ENCODE data around the gene RPUSD1.

RPUSD1 gene

DNA sequence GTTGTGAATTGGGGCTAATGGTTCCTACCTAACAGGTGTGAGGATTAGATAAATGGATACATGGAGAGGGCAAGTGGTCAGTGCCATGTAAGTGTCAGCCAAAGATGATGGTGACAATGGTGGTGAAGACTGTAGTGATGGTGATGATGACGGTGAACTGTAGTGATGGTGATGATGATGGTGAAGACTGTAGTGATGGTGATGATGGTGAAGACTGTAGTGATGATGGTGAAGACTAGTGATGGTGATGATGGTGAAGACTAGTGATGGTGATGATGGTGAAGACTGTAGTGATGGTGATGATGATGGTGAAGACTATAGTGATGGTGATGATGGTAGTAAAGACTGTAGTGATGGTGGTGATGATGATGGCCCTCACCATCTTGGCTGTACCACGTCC lies 30.4 kb upstream of the RPUSD1 start:
- DNase-seq (ENCODE audit: low read depth, low spot score) = no peak

DNA sequence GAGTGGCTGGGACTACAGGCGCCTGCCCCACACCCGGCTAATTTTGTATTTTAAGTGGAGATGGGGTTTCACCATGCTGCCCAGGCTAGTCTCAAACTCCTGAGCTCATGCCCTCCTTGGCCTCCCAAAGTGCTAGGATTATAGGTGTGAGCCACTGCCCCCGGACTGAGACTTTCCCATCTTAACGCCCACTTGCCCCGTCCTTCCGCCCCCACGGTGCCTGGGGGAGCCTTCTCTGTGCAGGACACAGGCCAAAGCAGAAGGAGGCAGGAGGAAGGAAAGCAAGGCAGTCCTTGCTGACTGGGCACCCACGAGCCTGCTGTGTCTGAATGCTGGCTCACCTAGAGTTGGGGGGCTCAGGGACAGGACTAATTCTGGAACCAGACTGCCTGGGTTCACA lies 30.0 kb upstream of the RPUSD1 start:
- DNase-seq (ENCODE audit: low read depth, low spot score) = no peak

GRCh38 chr16:817001-817906 lies 29.1 kb upstream of the RPUSD1 start:
- no peak for DNase-seq (ENCODE audit: low read depth, low spot score)

- DNase-seq (ENCODE audit: low read depth, low spot score) = no peak
Observed at GRCh38 chr16:815861-816260, 27.7 kb upstream of the RPUSD1 start.

GRCh38 chr16:814974-815373 lies 26.8 kb upstream of the RPUSD1 start:
- no peak for DNase-seq (ENCODE audit: low read depth, low spot score)

DNA sequence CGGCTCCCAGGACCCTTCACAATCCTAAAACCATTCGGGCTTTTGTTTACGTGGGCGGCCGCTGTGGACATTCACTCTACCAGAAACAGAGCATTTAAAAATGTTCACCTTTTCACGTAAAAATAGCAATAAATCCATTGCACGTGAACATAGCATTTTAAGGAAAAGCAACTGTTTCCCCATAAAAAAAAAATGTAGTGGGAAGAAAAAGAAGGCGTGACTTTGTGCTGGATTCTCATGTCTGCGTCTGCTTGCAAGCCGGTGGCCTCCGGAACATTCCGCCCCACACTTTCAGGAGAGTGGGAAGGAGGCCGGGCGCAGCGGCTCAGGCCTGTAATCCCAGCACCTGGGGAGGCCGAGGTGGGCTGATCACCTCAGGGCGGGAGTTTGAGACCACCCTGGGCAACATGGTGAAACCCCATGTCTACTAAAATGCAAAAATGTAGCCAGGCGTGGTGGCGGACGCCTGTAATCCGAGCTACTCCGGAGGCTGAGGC lies 25.8 kb upstream of the RPUSD1 start:
- DNase-seq (ENCODE audit: low read depth, low spot score) = no peak

GRCh38 chr16:813204-813915 lies 25.2 kb upstream of the RPUSD1 start:
- DNase-seq (ENCODE audit: low read depth, low spot score) = peak; percentile 32

DNA sequence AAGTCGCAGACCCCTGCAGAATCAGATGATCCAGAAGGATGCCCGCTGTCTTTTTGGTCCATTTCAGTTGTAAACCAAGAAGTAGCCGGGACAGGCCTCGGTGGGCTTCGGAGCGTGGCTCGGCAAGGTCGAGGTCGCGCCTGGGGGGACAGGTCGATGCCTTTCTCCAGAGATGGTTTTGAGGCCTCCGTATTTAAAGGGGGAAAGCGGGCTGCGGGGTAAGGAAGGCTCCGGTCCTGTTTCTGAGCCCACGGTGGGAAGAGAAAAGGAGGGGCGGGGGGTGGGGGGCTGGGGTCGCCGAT lies 19.9 kb upstream of the RPUSD1 start:
- DNase-seq (ENCODE audit: low read depth, low spot score) = no peak

GRCh38 chr16:807347-808084 lies 19.3 kb upstream of the RPUSD1 start:
- peak; percentile 60 for DNase-seq (ENCODE audit: low read depth, low spot score)

GRCh38 chr16:805474-805873 lies 17.3 kb upstream of the RPUSD1 start:
- DNase-seq (ENCODE audit: low read depth, low spot score) = no peak

GRCh38 chr16:804193-805048 lies 16.2 kb upstream of the RPUSD1 start:
- DNase-seq (ENCODE audit: low read depth, low spot score) = no peak

GRCh38 chr16:803754-804080 lies 15.5 kb upstream of the RPUSD1 start:
- no peak for DNase-seq (ENCODE audit: low read depth, low spot score)

- DNase-seq (ENCODE audit: low read depth, low spot score) = no peak
Observed at GRCh38 chr16:802914-803753, 15.0 kb upstream of the RPUSD1 start.

DNA sequence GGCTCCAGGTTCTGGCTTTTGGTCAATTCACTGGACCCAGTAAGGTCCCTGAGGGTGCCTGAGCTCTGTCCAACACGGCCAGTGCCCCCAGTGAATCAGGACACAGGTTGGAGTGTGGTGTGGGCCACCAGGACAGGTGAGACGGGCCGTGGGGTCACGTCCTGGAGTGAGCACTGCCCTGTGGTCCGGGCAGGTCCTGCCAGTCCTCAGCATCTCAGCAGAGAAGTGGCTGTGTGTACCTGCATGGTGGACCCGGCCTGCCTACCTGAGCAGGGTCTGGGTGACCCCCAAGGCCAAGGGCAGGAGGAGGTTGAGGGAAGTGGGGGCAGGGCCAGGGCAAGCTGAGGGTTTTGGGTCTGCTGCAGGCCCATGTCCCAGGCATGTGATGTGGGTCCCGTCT lies 14.3 kb upstream of the RPUSD1 start:
- DNase-seq (ENCODE audit: low read depth, low spot score) = no peak

- DNase-seq (ENCODE audit: low read depth, low spot score) = no peak
Observed at GRCh38 chr16:801584-802363, 13.6 kb upstream of the RPUSD1 start.

- no peak for DNase-seq (ENCODE audit: low read depth, low spot score)
Observed at GRCh38 chr16:800834-801511, 12.8 kb upstream of the RPUSD1 start.

DNA sequence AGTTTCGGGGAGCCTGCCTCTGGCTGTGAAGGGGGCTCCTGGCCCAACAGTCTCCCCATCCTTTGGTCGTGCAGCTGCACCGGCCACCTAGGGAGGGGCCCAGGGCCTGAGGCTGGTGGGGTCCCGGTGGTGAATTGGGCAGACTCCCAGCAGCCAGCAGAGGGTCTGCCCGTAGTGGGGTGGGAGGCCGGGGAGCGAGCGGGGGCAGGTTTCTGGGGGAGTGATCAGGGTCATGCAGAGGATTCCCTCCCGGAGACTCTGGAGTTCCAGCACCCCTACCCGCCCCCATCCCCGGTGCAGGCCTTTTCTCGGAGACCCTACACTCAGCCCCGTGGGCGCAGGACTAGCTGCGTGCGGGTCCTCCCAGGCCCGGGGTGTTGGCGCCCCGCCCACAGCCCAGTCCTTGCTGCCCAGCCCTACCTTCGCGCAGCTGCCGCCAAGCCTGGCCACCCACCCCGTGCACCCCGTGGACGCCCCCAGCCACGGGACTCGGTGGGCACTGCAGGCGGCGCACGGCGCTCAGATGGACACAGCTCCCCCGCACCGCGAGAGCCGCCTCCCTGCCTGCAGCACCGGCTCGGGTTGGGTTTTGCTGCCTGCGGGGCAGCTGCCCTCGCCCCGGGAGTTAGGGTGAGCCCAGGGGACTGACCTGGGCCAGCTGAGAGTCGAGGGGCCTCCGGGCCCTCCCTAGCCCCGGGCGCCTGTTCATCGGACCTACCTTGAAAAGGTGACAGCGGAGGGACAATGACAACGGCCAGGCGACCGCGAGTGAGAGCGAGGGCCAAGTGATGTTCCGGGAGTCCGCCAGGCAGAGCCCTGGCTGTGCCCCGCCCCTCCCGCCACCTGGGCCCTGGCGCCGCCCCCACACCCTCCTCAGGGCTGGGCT lies 12.0 kb upstream of the RPUSD1 start, which contains the start of gene GNG13:
Gene GNG13, minus strand, starts transcription at position 787 of the 886 bp plus-strand sequence. CDS start 1,657 bp downstream, outside the sequence.
- DNase-seq (ENCODE audit: low read depth, low spot score) = no peak
